ENCODE measurements around the gene OPCML.

DNA sequence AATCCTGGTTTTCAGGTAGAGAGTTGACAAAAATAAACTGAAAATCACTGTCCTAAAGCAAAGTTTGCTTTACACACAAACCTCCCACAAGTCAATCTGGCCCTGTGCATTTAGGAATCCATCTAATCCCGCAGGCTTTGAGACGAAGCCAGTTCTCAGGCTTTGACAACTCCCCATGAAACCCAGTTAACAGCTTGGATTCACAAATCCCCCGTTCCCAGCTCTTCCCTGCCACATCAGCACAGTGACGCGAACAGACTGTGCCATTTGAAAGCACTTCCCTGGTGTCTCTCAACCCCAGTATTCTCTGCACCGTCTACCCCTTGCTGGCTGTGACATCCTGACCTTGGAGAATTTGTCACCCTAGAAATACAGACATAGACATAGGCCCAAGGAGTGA lies 117.8 kb downstream of the OPCML start:
- TF ChIP-seq POLR2A (IDR thresholded peaks at IDR 0.05): no peak
- TF ChIP-seq, protein P1, sequence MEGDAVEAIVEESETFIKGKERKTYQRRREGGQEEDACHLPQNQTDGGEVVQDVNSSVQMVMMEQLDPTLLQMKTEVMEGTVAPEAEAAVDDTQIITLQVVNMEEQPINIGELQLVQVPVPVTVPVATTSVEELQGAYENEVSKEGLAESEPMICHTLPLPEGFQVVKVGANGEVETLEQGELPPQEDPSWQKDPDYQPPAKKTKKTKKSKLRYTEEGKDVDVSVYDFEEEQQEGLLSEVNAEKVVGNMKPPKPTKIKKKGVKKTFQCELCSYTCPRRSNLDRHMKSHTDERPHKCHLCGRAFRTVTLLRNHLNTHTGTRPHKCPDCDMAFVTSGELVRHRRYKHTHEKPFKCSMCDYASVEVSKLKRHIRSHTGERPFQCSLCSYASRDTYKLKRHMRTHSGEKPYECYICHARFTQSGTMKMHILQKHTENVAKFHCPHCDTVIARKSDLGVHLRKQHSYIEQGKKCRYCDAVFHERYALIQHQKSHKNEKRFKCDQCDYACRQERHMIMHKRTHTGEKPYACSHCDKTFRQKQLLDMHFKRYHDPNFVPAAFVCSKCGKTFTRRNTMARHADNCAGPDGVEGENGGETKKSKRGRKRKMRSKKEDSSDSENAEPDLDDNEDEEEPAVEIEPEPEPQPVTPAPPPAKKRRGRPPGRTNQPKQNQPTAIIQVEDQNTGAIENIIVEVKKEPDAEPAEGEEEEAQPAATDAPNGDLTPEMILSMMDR (IDR thresholded peaks at IDR 0.05): no peak
